Measurements from ENCODE around the gene GRAMD1A.

DNA sequence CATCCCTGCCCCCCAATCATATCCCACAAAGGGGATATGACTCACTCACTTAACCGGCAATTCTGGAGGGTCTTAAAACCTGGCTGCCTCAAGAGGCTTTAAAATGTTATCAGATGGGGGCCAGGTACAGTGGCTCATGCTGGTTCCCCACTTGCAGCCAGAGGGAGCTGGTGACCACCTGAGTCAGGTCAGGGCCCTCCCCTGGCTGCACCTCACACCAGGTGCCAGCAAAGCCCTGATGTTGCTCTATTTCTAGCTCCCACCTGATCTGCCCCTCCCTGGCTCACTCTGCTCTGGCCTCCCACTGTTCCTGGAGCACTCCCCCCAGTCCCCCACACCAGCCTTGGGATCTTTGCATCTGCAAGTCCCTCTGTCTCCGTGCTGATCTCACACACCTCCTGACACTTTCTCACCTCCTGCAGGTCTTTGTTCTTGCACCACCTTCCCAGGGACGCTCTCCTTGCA lies 55.6 kb downstream of the GRAMD1A start:
- TF ChIP-seq EZH2 (IDR thresholded peaks at IDR 0.05) = no peak
- TF ChIP-seq, protein P1, sequence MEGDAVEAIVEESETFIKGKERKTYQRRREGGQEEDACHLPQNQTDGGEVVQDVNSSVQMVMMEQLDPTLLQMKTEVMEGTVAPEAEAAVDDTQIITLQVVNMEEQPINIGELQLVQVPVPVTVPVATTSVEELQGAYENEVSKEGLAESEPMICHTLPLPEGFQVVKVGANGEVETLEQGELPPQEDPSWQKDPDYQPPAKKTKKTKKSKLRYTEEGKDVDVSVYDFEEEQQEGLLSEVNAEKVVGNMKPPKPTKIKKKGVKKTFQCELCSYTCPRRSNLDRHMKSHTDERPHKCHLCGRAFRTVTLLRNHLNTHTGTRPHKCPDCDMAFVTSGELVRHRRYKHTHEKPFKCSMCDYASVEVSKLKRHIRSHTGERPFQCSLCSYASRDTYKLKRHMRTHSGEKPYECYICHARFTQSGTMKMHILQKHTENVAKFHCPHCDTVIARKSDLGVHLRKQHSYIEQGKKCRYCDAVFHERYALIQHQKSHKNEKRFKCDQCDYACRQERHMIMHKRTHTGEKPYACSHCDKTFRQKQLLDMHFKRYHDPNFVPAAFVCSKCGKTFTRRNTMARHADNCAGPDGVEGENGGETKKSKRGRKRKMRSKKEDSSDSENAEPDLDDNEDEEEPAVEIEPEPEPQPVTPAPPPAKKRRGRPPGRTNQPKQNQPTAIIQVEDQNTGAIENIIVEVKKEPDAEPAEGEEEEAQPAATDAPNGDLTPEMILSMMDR (IDR thresholded peaks at IDR 0.05) = peak; percentile 61
- TF ChIP-seq EZH2phosphoT487 (IDR thresholded peaks at IDR 0.05) = no peak
